ENCODE results near the gene GALNS. TPM values are rescaled to one million over a fixed set of nuclear protein-coding genes. Genes with fewer than 3 reads are reported as not detected.

The GALNS gene
- total RNA-seq, 1 experiment from 2014 or later = 29.5 TPM

- no peaks in the 10 kb centered on the region for H3K27me3 Mint-ChIP-seq (ENCODE audit: low read depth)
- H3K9me3 Mint-ChIP-seq = no peaks in the 10 kb centered on the region
- ChIA-PET CTCF (interaction anchor here (0.7 to 1.3 kb wide), 3 partner anchors 93 to 337 kb away, joined by 6 read pairs; no protein-coding TSS in a partner anchor), POLR2A (interaction anchor here (0.6 to 0.7 kb wide), 2 partner anchors 18 to 228 kb away, joined by 3 to 4 read pairs; no protein-coding TSS in a partner anchor)
- peaks cover 1% of the 10 kb centered on the region; the same call in 1 of the 2 replicates for H3K36me3 Mint-ChIP-seq
- no peaks in the 10 kb centered on the region for H3K4me1 Mint-ChIP-seq
- peak overlapping the region; percentile 41 for H3K27ac Mint-ChIP-seq
- H3K4me3 Mint-ChIP-seq = no peak overlapping the region
- ATAC-seq (no peak), DNase-seq (ENCODE audit: low spot score) (no peak)
- TF ChIP-seq FOXJ3 (CRISPR knock-in tag; IDR thresholded peaks at IDR 0.05; ENCODE audit: borderline replicate concordance) (no peak), GRHL2 (CRISPR knock-in tag; IDR thresholded peaks at IDR 0.05; ENCODE audit: insufficient replicate concordance, severe bottlenecking) (no peak), ZNF263 (CRISPR knock-in tag; IDR thresholded peaks at IDR 0.05; ENCODE audit: low read depth) (no peak), NR1H2 (CRISPR knock-in tag; IDR thresholded peaks at IDR 0.05) (no peak), RORB (CRISPR knock-in tag; IDR thresholded peaks at IDR 0.05) (no peak), IRF1 (CRISPR knock-in tag; IDR thresholded peaks at IDR 0.05) (no peak), ZBTB21 (CRISPR knock-in tag; IDR thresholded peaks at IDR 0.05; ENCODE audit: borderline replicate concordance) (no peak), ZNF532 (CRISPR knock-in tag; IDR thresholded peaks at IDR 0.05; ENCODE audit: borderline replicate concordance) (no peak), TP53 (CRISPR knock-in tag; IDR thresholded peaks at IDR 0.05) (no peak), FOXP4 (CRISPR knock-in tag; IDR thresholded peaks at IDR 0.05) (no peak), CREB1 (CRISPR knock-in tag; IDR thresholded peaks at IDR 0.05) (no peak), ZNF512 (CRISPR knock-in tag; IDR thresholded peaks at IDR 0.05; ENCODE audit: borderline replicate concordance) (no peak), SOX15 (CRISPR knock-in tag; IDR thresholded peaks at IDR 0.05) (no peak), ZNF425 (CRISPR knock-in tag; conservative IDR thresholded peaks at IDR 0.05) (no peak), JUN (CRISPR knock-in tag; IDR thresholded peaks at IDR 0.05) (no peak)
These were observed 26.5 kb downstream of the GALNS start for GRCh38 chr16:88830258-88830657.
